B cell (primary cell): ENCODE results near the gene RFX2. TPM values are rescaled to one million over a fixed set of nuclear protein-coding genes. Genes with fewer than 3 reads are reported as not detected.

Experiments
- ATAC-seq: fragments of 200-7000 bp; cut with Tn5 transposase; one replicate; pipeline ENCODE4 v1.10.0; 2021; ENCODE audit warnings: low read depth, mild to moderate bottlenecking, moderate number of reproducible peaks, moderate library complexity
- CTCF ChIA-PET: fragments of 350-600 bp; sonication (Branson Sonifier 250); formaldehyde crosslinking; loops from one replicate; lab custom pipeline; 2021; ENCODE audit warnings: antibody characterized with exemption, inconsistent platforms; lab: Charles Lee
- POLR2A ChIA-PET: fragments of 350-600 bp; sonication (Branson Sonifier 250); formaldehyde crosslinking; loops from one replicate; lab custom pipeline; 2021; ENCODE audit warnings: antibody characterized with exemption; lab: Charles Lee
- DNase-seq: peaks from one replicate; pipeline ENCODE4 v3.0.0; 2013
- H2AFZ ChIP-seq: 2 replicates; pipeline ENCODE4 v1.6.1; 2012; ENCODE audit warnings: mild to moderate bottlenecking, low read depth, low read length; ENCODE audit not compliant: insufficient read depth, poor library complexity, severe bottlenecking
- H3K27ac ChIP-seq, 2 donors: 1 replicate in 1 of 2; 2 replicates in 1 of 2; pipeline ENCODE4 v1.5.1; 2012 to 2013; ENCODE audit warnings: low read length in 2 of 2, mild to moderate bottlenecking in 2 of 2, moderate library complexity in 1 of 2
- H3K27me3 ChIP-seq, 4 experiments: fragments of 200-600 bp in 1 of 4; sonication (generic) in 1 of 4; replicated peaks in 1 of 4; 1 replicate in 2 of 4; 2 replicates in 2 of 4; pipeline versions ENCODE4 v1.6.1 to v1.7.0; 2013 to 2016; ENCODE audit warnings: low read length in 3 of 4, mild to moderate bottlenecking in 2 of 4, mixed read lengths in 1 of 4, moderate library complexity in 1 of 4; ENCODE audit not compliant: insufficient read depth in 4 of 4, control insufficient read depth in 3 of 4; ENCODE audit errors: control extremely low read depth in 1 of 4
- H3K36me3 ChIP-seq, 2 experiments: replicated peaks in 1 of 2; 1 replicate in 1 of 2; 2 replicates in 1 of 2; pipeline versions ENCODE4 v1.6.1 to v1.7.1; 2013; ENCODE audit warnings: low read length in 1 of 2; ENCODE audit not compliant: insufficient read depth in 2 of 2, control insufficient read depth in 1 of 2; ENCODE audit errors: control extremely low read depth in 1 of 2, extremely low read depth in 1 of 2
- H3K4me1 ChIP-seq, 2 donors: fragments of 200-600 bp in 1 of 2; sonication (generic) in 1 of 2; 1 replicate in 1 of 2; 2 replicates in 1 of 2; pipeline versions ENCODE4 v1.5.1 to v1.6.1; 2013 to 2017; ENCODE audit warnings: low read length in 2 of 2; ENCODE audit not compliant: control insufficient read depth in 2 of 2, insufficient read depth in 2 of 2
- H3K4me2 ChIP-seq: replicated peaks from 2 replicates; pipeline ENCODE3; 2012; ENCODE audit warnings: mild to moderate bottlenecking, low read depth, low read length; ENCODE audit not compliant: poor library complexity, severe bottlenecking
- H3K4me3 ChIP-seq, 5 experiments: fragments of 200-600 bp in 1 of 5; sonication (generic) in 1 of 5; 1 replicate in 3 of 5; 2 replicates in 2 of 5; pipeline versions ENCODE4 v1.5.1 to v1.7.0; 2011 to 2016; ENCODE audit warnings: low read length in 4 of 5, mild to moderate bottlenecking in 4 of 5, low read depth in 2 of 5, control low read depth in 1 of 5, moderate library complexity in 1 of 5; ENCODE audit not compliant: insufficient read depth in 1 of 5; ENCODE audit errors: control extremely low read depth in 1 of 5, extremely low read depth in 1 of 5
- H3K79me2 ChIP-seq: fragments of 200-600 bp; sonication (generic); one replicate; pipeline ENCODE4 v1.6.0; 2016; ENCODE audit warnings: low read length; ENCODE audit not compliant: control insufficient read depth, insufficient read depth
- H3K9ac ChIP-seq: fragments of 200-600 bp; sonication (generic); 2 replicates; pipeline ENCODE4 v1.6.1; 2017; ENCODE audit warnings: mild to moderate bottlenecking, low read length, moderate library complexity
- H3K9me3 ChIP-seq, 3 donors: one replicate each; pipeline versions ENCODE4 v1.6.1 to v1.7.1; 2013; ENCODE audit warnings: low read length in 2 of 3; ENCODE audit not compliant: control insufficient read depth in 2 of 3, insufficient read depth in 1 of 3; ENCODE audit errors: control extremely low read depth in 1 of 3
- H4K20me1 ChIP-seq: 2 replicates; pipeline ENCODE4 v1.6.0; 2012; ENCODE audit warnings: mild to moderate bottlenecking, low read length; ENCODE audit not compliant: insufficient read depth, control insufficient read depth, poor library complexity, severe bottlenecking
- H3K27ac Mint-ChIP-seq: one replicate; pipeline ENCODE4 v1.8.0; 2021; ENCODE audit warnings: mixed read lengths
- H3K27me3 Mint-ChIP-seq: one replicate; pipeline ENCODE4 v1.8.0; 2021; ENCODE audit warnings: mixed read lengths
- H3K4me1 Mint-ChIP-seq: one replicate; pipeline ENCODE4 v1.8.0; 2021; ENCODE audit warnings: mixed read lengths
- H3K4me3 Mint-ChIP-seq: one replicate; pipeline ENCODE4 v1.8.0; 2021; ENCODE audit warnings: mixed read lengths
- H3K9me3 Mint-ChIP-seq: one replicate; pipeline ENCODE4 v1.8.0; 2022; ENCODE audit warnings: mixed read lengths; ENCODE audit not compliant: insufficient read depth
- EZH2 ChIP-seq: IDR thresholded peaks from 2 replicates; pipeline ENCODE4 v1.6.1; 2012; ENCODE audit warnings: borderline replicate concordance, low read depth, mild to moderate bottlenecking, moderate library complexity, low read length; ENCODE audit not compliant: insufficient read depth, poor library complexity, severe bottlenecking
- WGBS: methylation state at CpG from one replicate; pipeline ENCODE4 v1.1.5; 2013; ENCODE audit warnings: missing lambda C conversion rate; ENCODE audit not compliant: insufficient coverage; 5-methylcytosine and 5-hydroxymethylcytosine counted together
- intact Hi-C: fragments of 100-400 bp; cut with micrococcal nuclease; formaldehyde crosslinking; loops from one replicate; pipeline ENCODE4 v1.10.0; 2022
- polyA plus RNA-seq: library from polyadenylated mRNA; depleted of rRNA; stranded (reverse); fragments of >200 nt; gene quantifications from 2 replicates; pipeline ENCODE4 v1.2.3, GENCODE V29; 2012
- total RNA-seq, 2 donors: library from RNA; stranded (reverse); fragments of 120-200 nt in 1 of 2; gene quantifications; 1 replicate in 1 of 2; 2 replicates in 1 of 2; pipeline versions ENCODE4 v1.2.3 to v1.2.4, GENCODE V29; 2013 to 2022
- TF ChIP-seq, protein P1 (sequence below): fragments of 200-600 bp; IDR thresholded peaks from one replicate; pipeline ENCODE4 v1.8.0; 2022; ENCODE audit warnings: antibody characterized with exemption, mild to moderate bottlenecking

RFX2 gene
- total and polyA plus RNA-seq, 2 donors (not counting 1 experiment from before 2014, with no cell fraction given), result 7.1 to 8.6 TPM

DNA sequence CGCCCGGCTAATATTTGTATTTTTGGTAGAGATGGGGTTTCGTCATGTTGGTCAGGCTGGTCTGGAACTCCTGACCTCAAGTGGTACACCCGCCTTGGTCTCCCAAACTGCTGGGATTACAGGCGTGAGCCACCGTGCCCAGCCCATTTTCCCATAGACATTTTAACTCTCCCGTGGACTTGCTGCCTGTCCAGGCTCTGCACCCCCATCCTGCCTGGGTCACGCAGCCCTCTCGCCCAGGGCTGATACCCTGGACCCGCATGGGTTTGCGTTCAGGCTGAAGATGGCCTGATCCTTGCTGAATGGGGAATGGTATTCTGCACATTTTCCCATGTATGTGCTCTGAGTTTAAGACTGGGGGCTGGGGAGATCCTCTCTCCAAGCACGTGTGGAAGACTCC is 86.4 kb downstream of the RFX2 start:
- no peaks in the 10 kb centered on the region for H3K79me2 ChIP-seq
- TF ChIP-seq, protein P1, sequence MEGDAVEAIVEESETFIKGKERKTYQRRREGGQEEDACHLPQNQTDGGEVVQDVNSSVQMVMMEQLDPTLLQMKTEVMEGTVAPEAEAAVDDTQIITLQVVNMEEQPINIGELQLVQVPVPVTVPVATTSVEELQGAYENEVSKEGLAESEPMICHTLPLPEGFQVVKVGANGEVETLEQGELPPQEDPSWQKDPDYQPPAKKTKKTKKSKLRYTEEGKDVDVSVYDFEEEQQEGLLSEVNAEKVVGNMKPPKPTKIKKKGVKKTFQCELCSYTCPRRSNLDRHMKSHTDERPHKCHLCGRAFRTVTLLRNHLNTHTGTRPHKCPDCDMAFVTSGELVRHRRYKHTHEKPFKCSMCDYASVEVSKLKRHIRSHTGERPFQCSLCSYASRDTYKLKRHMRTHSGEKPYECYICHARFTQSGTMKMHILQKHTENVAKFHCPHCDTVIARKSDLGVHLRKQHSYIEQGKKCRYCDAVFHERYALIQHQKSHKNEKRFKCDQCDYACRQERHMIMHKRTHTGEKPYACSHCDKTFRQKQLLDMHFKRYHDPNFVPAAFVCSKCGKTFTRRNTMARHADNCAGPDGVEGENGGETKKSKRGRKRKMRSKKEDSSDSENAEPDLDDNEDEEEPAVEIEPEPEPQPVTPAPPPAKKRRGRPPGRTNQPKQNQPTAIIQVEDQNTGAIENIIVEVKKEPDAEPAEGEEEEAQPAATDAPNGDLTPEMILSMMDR, result no peak
- TF ChIP-seq EZH2, result no peak
- H3K27ac ChIP-seq, result no peak overlapping the region
- no peak overlapping the region for H3K9ac ChIP-seq
- DNase-seq (no peak), ATAC-seq (no peak)
- H4K20me1 ChIP-seq, result no peaks in the 10 kb centered on the region
- H3K9me3 ChIP-seq, result peaks cover 0 to 4% (median 0%) of the 10 kb centered on the region in 3 donors
- H3K4me3 ChIP-seq, result no peak overlapping the region
- Mint-ChIP-seq H3K9me3 (no peaks in the 10 kb centered on the region), H3K4me1 (peaks cover 2% of the 10 kb centered on the region), H3K27ac (no peak overlapping the region), H3K4me3 (no peak overlapping the region), H3K27me3 (no peaks in the 10 kb centered on the region)
- no peaks in the 10 kb centered on the region for H3K27me3 ChIP-seq
- H3K36me3 ChIP-seq, result no peaks in the 10 kb centered on the region
- ChIA-PET CTCF (interaction anchor here (0.6 to 3.3 kb wide), 2 partner anchors 35 to 367 kb away, joined by 3 to 35 read pairs; no protein-coding TSS in a partner anchor), POLR2A (no interaction called here)
- intact Hi-C loops, result loop anchor here (2.0 to 5.0 kb wide), 2 partner anchors 57 to 219 kb away; partner anchors contain the start of gene NRTN
- H2AFZ ChIP-seq, result no peak overlapping the region
- no peak overlapping the region for H3K4me2 ChIP-seq
- no peaks in the 10 kb centered on the region for H3K4me1 ChIP-seq
- 97% methylated on average over 5 of the region's 12 CpGs for WGBS

DNA sequence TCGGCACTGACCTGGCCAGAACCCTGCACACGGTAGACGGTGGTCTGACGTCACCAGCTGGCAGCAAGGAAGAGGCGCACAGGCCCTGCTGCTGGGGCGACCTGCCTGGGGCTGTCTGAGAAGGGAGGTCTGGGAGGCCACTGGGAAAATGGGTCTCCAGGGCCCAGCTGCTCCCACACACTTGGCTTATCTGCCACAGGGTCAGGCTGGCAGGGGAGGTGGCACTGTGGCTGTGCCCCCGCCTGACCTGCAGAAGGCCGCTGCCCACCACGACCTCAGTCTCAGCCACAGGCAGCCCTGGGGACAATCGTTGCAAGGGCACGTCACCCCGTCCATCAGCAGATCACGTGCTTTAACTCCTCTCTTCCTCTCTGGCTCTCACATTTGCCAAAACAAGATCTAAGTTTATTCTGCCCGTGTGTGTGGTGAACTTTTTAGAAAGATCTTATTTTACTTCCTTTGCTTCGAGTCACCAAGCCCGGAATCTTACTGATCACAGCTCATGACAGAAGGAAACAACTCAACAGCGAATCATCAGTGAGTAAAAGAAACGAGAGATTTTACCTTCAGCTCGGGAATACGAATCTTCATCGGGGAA is 87.1 kb downstream of the RFX2 start:
- Histone ChIP-seq H3K9me3 (peaks cover 0 to 4% (median 0%) of the 10 kb centered on the region in 3 donors), H3K79me2 (no peaks in the 10 kb centered on the region), H3K4me1 (no peaks in the 10 kb centered on the region), H2AFZ (no peak overlapping the region), H3K36me3 (no peaks in the 10 kb centered on the region), H3K4me2 (no peak overlapping the region), H3K4me3 (no peak overlapping the region), H3K27ac (no peak overlapping the region), H3K27me3 (no peaks in the 10 kb centered on the region), H4K20me1 (no peaks in the 10 kb centered on the region), H3K9ac (no peak overlapping the region)
- Mint-ChIP-seq H3K4me1 (peaks cover 2% of the 10 kb centered on the region), H3K9me3 (no peaks in the 10 kb centered on the region), H3K27me3 (no peaks in the 10 kb centered on the region), H3K27ac (no peak overlapping the region), H3K4me3 (no peak overlapping the region)
- TF ChIP-seq EZH2, result no peak
- TF ChIP-seq, protein P1, result no peak
- ChIA-PET CTCF (interaction anchor here (1.2 to 3.3 kb wide), 9 partner anchors 25 to 219 kb away, joined by 3 to 35 read pairs (median 6); partner anchors contain the start of gene VMAC), POLR2A (no interaction called here)
- 89% methylated on average over 15 of the region's 21 CpGs for WGBS
- no peak for DNase-seq
- ATAC-seq, result no peak
- intact Hi-C loops, result loop anchor here (2.0 to 5.0 kb wide), 2 partner anchors 56 to 218 kb away; partner anchors contain the start of gene NRTN
